Stimulated activated naive CD8-positive, alpha-beta T cell treated with anti-CD3 and anti-CD28 coated beads, Interleukin-15, Interleukin-2, amounts not matched to agents 100 ng/mL and 50 ng/mL, for 24 hours (primary cell): Measurements from ENCODE around the gene CCDC68.

Source experiments
- H3K27ac Mint-ChIP-seq: one replicate; pipeline ENCODE4 v1.8.0; 2021; ENCODE audit warnings: mild to moderate bottlenecking, mixed read lengths
- H3K27me3 Mint-ChIP-seq: one replicate; pipeline ENCODE4 v1.8.0; 2021; ENCODE audit warnings: mixed read lengths
- H3K36me3 Mint-ChIP-seq: one replicate; pipeline ENCODE4 v1.8.0; 2021; ENCODE audit warnings: low read depth, mixed read lengths
- H3K4me1 Mint-ChIP-seq: one replicate; pipeline ENCODE4 v1.8.0; 2021; ENCODE audit warnings: low read depth, mixed read lengths
- H3K4me3 Mint-ChIP-seq: one replicate; pipeline ENCODE4 v1.8.0; 2021; ENCODE audit warnings: mild to moderate bottlenecking, mixed read lengths
- H3K9me3 Mint-ChIP-seq: one replicate; pipeline ENCODE4 v1.8.0; 2021; ENCODE audit warnings: mixed read lengths

Gene CCDC68

GRCh38 chr18:54914816-54915215, 44.4 kb downstream of the CCDC68 start:
- no peaks in the 10 kb centered on the region for H3K36me3 Mint-ChIP-seq
- H3K27ac Mint-ChIP-seq: no peak overlapping the region

GRCh38 chr18:54911551-54911950, 47.7 kb downstream of the CCDC68 start:
- Mint-ChIP-seq H3K27me3 (no peaks in the 10 kb centered on the region), H3K27ac (no peak overlapping the region), H3K4me3 (no peak overlapping the region), H3K9me3 (no peaks in the 10 kb centered on the region), H3K36me3 (no peaks in the 10 kb centered on the region), H3K4me1 (no peaks in the 10 kb centered on the region)

More at GRCh38 chr18:54914816-54915215, 44.4 kb downstream of the CCDC68 start:
- no peaks in the 10 kb centered on the region for H3K4me1 Mint-ChIP-seq
- no peak overlapping the region for H3K4me3 Mint-ChIP-seq
- H3K9me3 Mint-ChIP-seq: no peaks in the 10 kb centered on the region
- H3K27me3 Mint-ChIP-seq: peaks cover 4% of the 10 kb centered on the region

DNA sequence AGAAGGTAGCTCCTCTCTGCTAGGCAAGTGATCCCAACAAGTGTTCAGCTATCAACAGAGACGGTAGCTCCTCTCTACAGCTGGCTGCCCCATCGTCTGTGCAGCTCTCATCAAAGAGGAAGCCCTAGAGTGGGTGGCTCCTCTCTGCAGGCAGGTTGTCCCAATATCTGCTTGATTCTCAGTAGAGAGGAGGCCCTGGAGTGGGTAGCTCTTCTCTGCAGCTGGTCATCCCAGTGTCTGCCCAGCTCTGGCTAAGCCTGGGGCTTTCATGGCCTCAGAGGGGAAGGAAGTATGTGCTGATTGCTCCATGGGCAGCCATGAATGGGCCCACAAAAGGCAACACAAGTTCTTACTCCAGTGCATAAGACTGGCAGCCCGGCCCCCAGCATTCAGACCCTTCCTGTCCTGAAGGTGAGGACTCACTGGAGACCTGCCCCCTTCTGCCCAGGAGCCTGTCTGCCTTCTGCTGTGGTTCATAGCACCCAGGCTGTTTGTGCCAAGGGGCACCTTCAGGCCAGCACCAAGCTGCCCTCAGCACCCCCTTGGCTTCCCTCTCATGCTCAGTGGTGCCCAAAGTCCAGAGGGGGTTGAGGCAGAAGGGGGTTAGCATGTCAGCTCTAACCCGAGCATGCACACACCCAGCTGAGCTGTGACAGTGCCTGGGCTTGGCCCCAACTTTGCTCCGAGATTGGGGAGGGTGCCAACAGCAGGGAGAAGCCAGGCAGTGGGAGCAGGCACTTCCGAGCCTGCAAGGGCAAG, 48.9 kb downstream of the CCDC68 start:
- Mint-ChIP-seq H3K27ac (no peak overlapping the region), H3K4me3 (no peak overlapping the region), H3K27me3 (no peaks in the 10 kb centered on the region), H3K36me3 (no peaks in the 10 kb centered on the region), H3K9me3 (no peaks in the 10 kb centered on the region), H3K4me1 (no peaks in the 10 kb centered on the region)

DNA sequence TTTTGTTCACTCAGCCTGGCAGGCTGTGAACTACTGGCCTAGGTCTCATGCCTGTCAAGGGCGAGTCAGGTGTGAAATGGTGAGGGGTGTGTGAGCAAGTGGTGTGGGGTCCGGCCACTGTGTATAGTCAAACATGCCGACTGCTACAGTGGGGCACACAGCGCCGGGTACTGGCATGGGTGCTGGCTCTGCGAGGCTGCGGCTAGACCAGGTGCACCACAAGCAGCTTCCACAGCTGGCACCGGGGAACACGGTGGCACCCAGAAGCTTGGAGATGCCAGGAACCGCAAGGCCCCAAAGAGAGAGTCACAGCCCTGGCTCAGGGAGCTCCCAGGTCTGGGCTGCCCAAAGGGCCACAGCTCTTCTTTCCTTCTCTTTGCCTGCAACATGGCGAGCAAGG, 49.7 kb downstream of the CCDC68 start:
- Mint-ChIP-seq H3K4me3 (no peak overlapping the region), H3K36me3 (no peaks in the 10 kb centered on the region), H3K27ac (no peak overlapping the region), H3K4me1 (no peaks in the 10 kb centered on the region), H3K9me3 (no peaks in the 10 kb centered on the region), H3K27me3 (peaks cover under 1% of the 10 kb centered on the region)

GRCh38 chr18:54906331-54907185, 52.7 kb downstream of the CCDC68 start:
- H3K4me3 Mint-ChIP-seq: no peak overlapping the region
- no peaks in the 10 kb centered on the region for H3K36me3 Mint-ChIP-seq
- peaks cover 3% of the 10 kb centered on the region for H3K27me3 Mint-ChIP-seq
- H3K4me1 Mint-ChIP-seq: no peaks in the 10 kb centered on the region
- H3K27ac Mint-ChIP-seq: no peak overlapping the region
- H3K9me3 Mint-ChIP-seq: no peaks in the 10 kb centered on the region

- no peaks in the 10 kb centered on the region for H3K4me1 Mint-ChIP-seq
- no peak overlapping the region for H3K4me3 Mint-ChIP-seq
- no peaks in the 10 kb centered on the region for H3K36me3 Mint-ChIP-seq
- no peaks in the 10 kb centered on the region for H3K9me3 Mint-ChIP-seq
- H3K27me3 Mint-ChIP-seq: peaks cover 6% of the 10 kb centered on the region
- no peak overlapping the region for H3K27ac Mint-ChIP-seq
Measured at GRCh38 chr18:54905629-54906028, 53.6 kb downstream of the CCDC68 start.

DNA sequence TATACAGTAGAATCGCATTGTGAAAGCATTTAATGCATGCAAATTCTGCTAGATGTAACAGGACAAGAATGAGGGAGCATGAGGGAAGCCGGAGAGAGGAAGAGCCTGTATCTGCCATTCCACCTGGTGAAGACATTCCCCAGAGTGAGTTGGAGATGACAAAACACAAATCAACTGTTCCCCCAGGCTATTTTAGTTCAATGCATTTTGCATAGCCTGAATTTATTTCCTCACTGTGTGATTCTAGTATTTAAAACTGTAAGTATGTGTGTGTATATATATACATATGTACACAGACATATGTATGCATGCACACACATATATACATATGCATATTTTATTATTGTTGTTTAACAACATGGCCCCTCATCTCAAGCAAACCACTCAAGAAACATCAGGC, 54.7 kb downstream of the CCDC68 start:
- Mint-ChIP-seq H3K27ac (no peak overlapping the region), H3K4me1 (no peaks in the 10 kb centered on the region), H3K4me3 (no peak overlapping the region), H3K36me3 (no peaks in the 10 kb centered on the region), H3K9me3 (no peaks in the 10 kb centered on the region), H3K27me3 (peaks cover 7% of the 10 kb centered on the region)

DNA sequence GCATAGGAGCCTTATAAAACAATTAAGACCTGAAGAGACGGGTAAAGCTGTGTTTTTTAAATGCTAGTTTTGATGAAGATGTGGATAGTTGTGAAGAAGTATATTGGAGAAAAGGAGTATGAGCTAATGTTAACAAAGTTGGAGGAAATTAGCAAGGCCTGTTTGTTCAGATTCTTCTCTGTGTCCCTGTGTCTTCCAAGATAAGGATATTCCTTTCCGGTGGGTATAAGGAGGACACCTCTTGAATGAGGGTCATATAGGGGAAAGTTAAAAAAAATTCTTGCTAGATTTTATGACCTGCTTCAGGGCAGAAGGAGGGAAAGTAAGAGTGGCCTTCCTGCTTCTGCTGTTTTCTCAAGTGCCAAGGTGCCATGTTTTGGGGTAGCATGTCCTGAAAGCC, 59.0 kb downstream of the CCDC68 start:
- H3K27me3 Mint-ChIP-seq: peaks cover 7% of the 10 kb centered on the region
- H3K9me3 Mint-ChIP-seq: no peaks in the 10 kb centered on the region
- no peak overlapping the region for H3K4me3 Mint-ChIP-seq
- no peaks in the 10 kb centered on the region for H3K4me1 Mint-ChIP-seq
- H3K36me3 Mint-ChIP-seq: no peaks in the 10 kb centered on the region
- no peak overlapping the region for H3K27ac Mint-ChIP-seq

- H3K27ac Mint-ChIP-seq: no peak overlapping the region
- no peaks in the 10 kb centered on the region for H3K9me3 Mint-ChIP-seq
- no peaks in the 10 kb centered on the region for H3K4me1 Mint-ChIP-seq
- H3K27me3 Mint-ChIP-seq: peaks cover 6% of the 10 kb centered on the region
- H3K36me3 Mint-ChIP-seq: no peaks in the 10 kb centered on the region
- H3K4me3 Mint-ChIP-seq: no peak overlapping the region
Measured at GRCh38 chr18:54899500-54899899, 59.8 kb downstream of the CCDC68 start.

- Mint-ChIP-seq H3K27me3 (no peaks in the 10 kb centered on the region), H3K9me3 (no peaks in the 10 kb centered on the region), H3K4me3 (no peak overlapping the region), H3K36me3 (no peaks in the 10 kb centered on the region), H3K4me1 (no peaks in the 10 kb centered on the region), H3K27ac (no peak overlapping the region)
Measured at GRCh38 chr18:54888933-54889332, 70.3 kb downstream of the CCDC68 start.

- Mint-ChIP-seq H3K9me3 (no peaks in the 10 kb centered on the region), H3K27me3 (no peaks in the 10 kb centered on the region), H3K4me3 (no peak overlapping the region), H3K27ac (no peak overlapping the region), H3K4me1 (no peaks in the 10 kb centered on the region), H3K36me3 (no peaks in the 10 kb centered on the region)
Measured at GRCh38 chr18:54888378-54888777, 70.9 kb downstream of the CCDC68 start.

GRCh38 chr18:54883816-54884604, 75.3 kb downstream of the CCDC68 start:
- no peaks in the 10 kb centered on the region for H3K9me3 Mint-ChIP-seq
- no peak overlapping the region for H3K4me3 Mint-ChIP-seq
- no peaks in the 10 kb centered on the region for H3K4me1 Mint-ChIP-seq
- no peak overlapping the region for H3K27ac Mint-ChIP-seq
- no peaks in the 10 kb centered on the region for H3K36me3 Mint-ChIP-seq
- no peaks in the 10 kb centered on the region for H3K27me3 Mint-ChIP-seq

- Mint-ChIP-seq H3K4me1 (no peaks in the 10 kb centered on the region), H3K9me3 (no peaks in the 10 kb centered on the region), H3K36me3 (no peaks in the 10 kb centered on the region), H3K27me3 (no peaks in the 10 kb centered on the region), H3K27ac (no peak overlapping the region), H3K4me3 (no peak overlapping the region)
Measured at GRCh38 chr18:54882318-54882717, 76.9 kb downstream of the CCDC68 start.

GRCh38 chr18:54881229-54881768, 78.0 kb downstream of the CCDC68 start:
- Mint-ChIP-seq H3K27me3 (no peaks in the 10 kb centered on the region), H3K9me3 (no peaks in the 10 kb centered on the region), H3K27ac (no peak overlapping the region), H3K4me1 (no peaks in the 10 kb centered on the region), H3K4me3 (no peak overlapping the region), H3K36me3 (no peaks in the 10 kb centered on the region)
